H9 (cell line): Measurements from ENCODE around the gene SEMA3G. TPM values are rescaled to one million over a fixed set of nuclear protein-coding genes. Genes with fewer than 3 reads are reported as not detected.

Experiments used
- DNase-seq: peaks from one replicate; pipeline ENCODE4 v3.0.0-alpha.2; 2017
- H2AFZ ChIP-seq: one replicate; pipeline ENCODE4 v1.6.1; 2013; ENCODE audit warnings: mild to moderate bottlenecking, low read length, control low read depth, moderate library complexity
- H2AK5ac ChIP-seq: 2 replicates; pipeline ENCODE4 v1.6.1; 2013; ENCODE audit warnings: low read length, control low read depth, mixed read lengths; ENCODE audit not compliant: insufficient read length
- H2BK120ac ChIP-seq: one replicate; pipeline ENCODE4 v1.6.1; 2013; ENCODE audit warnings: low read depth, mild to moderate bottlenecking, low read length, control low read depth, inconsistent platforms; ENCODE audit not compliant: poor library complexity, severe bottlenecking
- H2BK12ac ChIP-seq: 2 replicates; pipeline ENCODE4 v1.6.1; 2013; ENCODE audit warnings: low read length, control low read depth, mixed read lengths, low read depth; ENCODE audit not compliant: insufficient read length
- H2BK15ac ChIP-seq: 2 replicates; pipeline ENCODE4 v1.6.1; 2013; ENCODE audit warnings: low read depth, low read length, control low read depth
- H2BK20ac ChIP-seq: one replicate; pipeline ENCODE4 v1.6.1; 2013; ENCODE audit warnings: low read depth, mild to moderate bottlenecking, low read length, control low read depth, inconsistent platforms; ENCODE audit not compliant: poor library complexity, severe bottlenecking
- H2BK5ac ChIP-seq: 2 replicates; pipeline ENCODE4 v1.6.1; 2013; ENCODE audit warnings: low read length, control low read depth, mixed read lengths; ENCODE audit not compliant: insufficient read length
- H3K14ac ChIP-seq: 2 replicates; pipeline ENCODE4 v1.6.1; 2013; ENCODE audit warnings: low read length, control low read depth; ENCODE audit not compliant: insufficient read depth
- H3K18ac ChIP-seq: 2 replicates; pipeline ENCODE4 v1.6.1; 2013; ENCODE audit warnings: low read depth, mild to moderate bottlenecking, mixed read lengths, low read length, control low read depth; ENCODE audit not compliant: insufficient read length
- H3K23ac ChIP-seq: 2 replicates; pipeline ENCODE4 v1.6.1; 2013; ENCODE audit warnings: low read length, control low read depth, mixed read lengths, low read depth; ENCODE audit not compliant: insufficient read length
- H3K23me2 ChIP-seq: 2 replicates; pipeline ENCODE4 v1.6.1; 2013; ENCODE audit warnings: low read depth, mild to moderate bottlenecking, mixed read lengths, low read length, control low read depth; ENCODE audit not compliant: insufficient read length, poor library complexity, severe bottlenecking
- H3K27ac ChIP-seq: 2 replicates; pipeline ENCODE4 v1.5.1; 2013; ENCODE audit warnings: low read length, control low read depth, mixed read lengths, low read depth; ENCODE audit not compliant: insufficient read length
- H3K27me3 ChIP-seq: 2 replicates; pipeline ENCODE4 v1.6.1; 2013; ENCODE audit warnings: low read length, control low read depth, inconsistent platforms; ENCODE audit not compliant: insufficient read depth
- H3K4ac ChIP-seq: 2 replicates; pipeline ENCODE4 v1.6.1; 2013; ENCODE audit warnings: low read depth, mild to moderate bottlenecking, control low read depth, inconsistent platforms, low read length, moderate library complexity
- H3K4me1 ChIP-seq: 2 replicates; pipeline ENCODE4 v1.6.1; 2013; ENCODE audit warnings: low read length, control low read depth, inconsistent platforms; ENCODE audit not compliant: insufficient read depth
- H3K4me2 ChIP-seq: 2 replicates; pipeline ENCODE4 v1.6.1; 2013; ENCODE audit warnings: low read length, control low read depth, mixed read lengths; ENCODE audit not compliant: insufficient read length, insufficient read depth
- H3K56ac ChIP-seq: 2 replicates; pipeline ENCODE4 v1.6.1; 2013; ENCODE audit warnings: low read depth, mild to moderate bottlenecking, mixed read lengths, low read length, control low read depth; ENCODE audit not compliant: insufficient read length
- H3K79me1 ChIP-seq: 2 replicates; pipeline ENCODE4 v1.6.1; 2013; ENCODE audit warnings: low read depth, mild to moderate bottlenecking, moderate library complexity, low read length, control low read depth, inconsistent platforms; ENCODE audit not compliant: insufficient read depth, poor library complexity, severe bottlenecking
- H3K79me2 ChIP-seq: 2 replicates; pipeline ENCODE4 v1.6.1; 2013; ENCODE audit warnings: low read length, control low read depth, inconsistent platforms; ENCODE audit not compliant: insufficient read depth
- H3K9ac ChIP-seq: 2 replicates; pipeline ENCODE4 v1.6.1; 2013; ENCODE audit warnings: low read length, control low read depth, mixed read lengths; ENCODE audit not compliant: insufficient read length; ENCODE audit errors: extremely low read depth
- H3K9me3 ChIP-seq: one replicate; pipeline ENCODE4 v1.6.1; 2013; ENCODE audit warnings: low read depth, low read length, inconsistent platforms; ENCODE audit not compliant: control insufficient read depth
- H3T11ph ChIP-seq: one replicate; pipeline ENCODE4 v1.6.1; 2013; ENCODE audit warnings: mild to moderate bottlenecking, low read length, control low read depth, inconsistent platforms
- H4K20me1 ChIP-seq: one replicate; pipeline ENCODE4 v1.6.1; 2013; ENCODE audit not compliant: control insufficient read depth, insufficient read length, insufficient read depth
- H4K5ac ChIP-seq: 2 replicates; pipeline ENCODE4 v1.6.1; 2013; ENCODE audit warnings: low read depth, mild to moderate bottlenecking, mixed read lengths, low read length, control low read depth; ENCODE audit not compliant: insufficient read length
- H4K8ac ChIP-seq: replicated peaks from 2 replicates; pipeline ENCODE4 v1.6.1; 2013; ENCODE audit warnings: low read length, control low read depth, mixed read lengths, low read depth; ENCODE audit not compliant: insufficient read length
- H4K91ac ChIP-seq: 2 replicates; pipeline ENCODE4 v1.6.1; 2013; ENCODE audit warnings: low read depth, mild to moderate bottlenecking, moderate library complexity, mixed read lengths, low read length, control low read depth; ENCODE audit not compliant: insufficient read length
- H3K27ac Mint-ChIP-seq, 3 experiments: 2 replicates in 2 of 3; 3 replicates in 1 of 3; pipeline ENCODE4 v1.8.0; 2020 to 2021; ENCODE audit warnings: mixed read lengths in 3 of 3, mild to moderate bottlenecking in 1 of 3, moderate library complexity in 1 of 3
- H3K27me3 Mint-ChIP-seq: 2 replicates; pipeline ENCODE4 v1.8.0; 2021; ENCODE audit warnings: low read depth, mild to moderate bottlenecking, moderate library complexity, mixed read lengths
- H3K36me3 Mint-ChIP-seq, 3 experiments: 2 replicates in 2 of 3; 3 replicates in 1 of 3; pipeline ENCODE4 v1.8.0; 2020 to 2021; ENCODE audit warnings: low read depth in 3 of 3, mixed read lengths in 3 of 3; ENCODE audit not compliant: insufficient read depth in 1 of 3
- H3K4me1 Mint-ChIP-seq, 2 experiments: 2 replicates each; pipeline ENCODE4 v1.8.0; 2020; ENCODE audit warnings: mixed read lengths in 2 of 2
- H3K4me3 Mint-ChIP-seq, 2 experiments: 2 replicates in 1 of 2; 3 replicates in 1 of 2; pipeline ENCODE4 v1.8.0; 2020 to 2021; ENCODE audit warnings: mild to moderate bottlenecking in 2 of 2, mixed read lengths in 2 of 2, moderate library complexity in 1 of 2
- H3K9me3 Mint-ChIP-seq, 2 experiments: 2 replicates in 1 of 2; 3 replicates in 1 of 2; pipeline ENCODE4 v1.8.0; 2020; ENCODE audit warnings: mild to moderate bottlenecking in 2 of 2, mixed read lengths in 2 of 2, moderate library complexity in 1 of 2
- CTCF ChIP-seq: fragments of 200-600 bp; sonication (generic); conservative IDR thresholded peaks from 3 replicates; pipeline ENCODE4 v1.8.0; 2021; ENCODE audit warnings: antibody characterized with exemption, mild to moderate bottlenecking
- WGBS: extraction: QIAGEN DNeasy Blood & Tissue Kit; methylation state at CpG from one replicate; pipeline ENCODE4 v1.1.7; 2013; ENCODE audit warnings: missing lambda C conversion rate, low lambda C conversion rate, mixed read lengths; ENCODE audit not compliant: insufficient read length; ENCODE audit errors: extremely low coverage; 5-methylcytosine and 5-hydroxymethylcytosine counted together
- total RNA-seq: library from RNA; stranded (reverse); gene quantifications from 2 replicates; pipeline ENCODE4 v1.2.1, GENCODE V29; 2021

Gene SEMA3G
- total RNA-seq, 1 experiment from 2014 or later, result 2.4 TPM

- H3K79me2 ChIP-seq, result peaks cover 4% of the 10 kb centered on the region; the same call in 1 of the 2 replicates
- Mint-ChIP-seq H3K27ac (peak within 1 kb of the TSS in 2 of 3 experiments; percentile 24 to 89; a peak in 3 of 7 replicates), H3K9me3 (no peaks in the 10 kb centered on the region), H3K4me1 (peaks cover 41 to 59% of the 10 kb centered on the region in 2 experiments), H3K4me3 (peak within 1 kb of the TSS; percentile 89 to 96), H3K27me3 (no peaks in the 10 kb centered on the region; the same call in 1 of the 2 replicates), H3K36me3 (peaks cover 13 to 17% (median 16%) of the 10 kb centered on the region in 3 experiments)
- WGBS, result no CpG with 5 or more reads among the region's 16 CpGs
- no peaks in the 10 kb centered on the region for H3K9me3 ChIP-seq
- H3K79me1 ChIP-seq, result peaks cover 5% of the 10 kb centered on the region
- H3K18ac ChIP-seq, result no peak within 1 kb of the TSS
- no peak within 1 kb of the TSS for H2BK15ac ChIP-seq
- H4K91ac ChIP-seq, result no peak within 1 kb of the TSS
- no peaks in the 10 kb centered on the region for H4K20me1 ChIP-seq
- no peak within 1 kb of the TSS for H3K14ac ChIP-seq
- peaks cover 4% of the 10 kb centered on the region for H3K23me2 ChIP-seq
- H3K4me1 ChIP-seq, result no peaks in the 10 kb centered on the region; the same call in 1 of the 2 replicates
- H4K5ac ChIP-seq, result no peak within 1 kb of the TSS
- H3T11ph ChIP-seq, result no peak within 1 kb of the TSS
- no peak within 1 kb of the TSS for H3K4me2 ChIP-seq
- no peak within 1 kb of the TSS for H2BK120ac ChIP-seq
- TF ChIP-seq CTCF, result no peak
- H2AFZ ChIP-seq, result no peak within 1 kb of the TSS
- no peak within 1 kb of the TSS for H3K56ac ChIP-seq
- H3K4ac ChIP-seq, result no peak within 1 kb of the TSS
- H3K27me3 ChIP-seq, result no peaks in the 10 kb centered on the region
- peak; percentile 75 for DNase-seq
- no peak within 1 kb of the TSS for H2BK5ac ChIP-seq
- no peak within 1 kb of the TSS for H2AK5ac ChIP-seq
- no peak within 1 kb of the TSS for H4K8ac ChIP-seq
- no peak within 1 kb of the TSS for H3K27ac ChIP-seq
- no peak within 1 kb of the TSS for H2BK20ac ChIP-seq
- H2BK12ac ChIP-seq, result no peak within 1 kb of the TSS
- H3K23ac ChIP-seq, result no peak within 1 kb of the TSS
- H3K9ac ChIP-seq, result no peak within 1 kb of the TSS
Measured at GRCh38 chr3:52453496-52454249, 8.8 kb upstream of the SEMA3G start, which contains the start of gene TNNC1. TSS of gene TNNC1 (minus strand) at chr3:52454041. CDS start at chr3:52454015, 26 bp downstream.
